Measurements from ENCODE around the gene PROCR. TPM values are rescaled to one million over a fixed set of nuclear protein-coding genes. Genes with fewer than 3 reads are reported as not detected.
"Not testable (repeated sequence)": the region's sequence is repeated elsewhere in the genome, so short reads cannot be mapped to it uniquely, and the experiment has no call there.

Gene PROCR
- total and polyA plus RNA-seq, 8 donors, result 21.7 to 63.4 (median 34.9) TPM

DNA sequence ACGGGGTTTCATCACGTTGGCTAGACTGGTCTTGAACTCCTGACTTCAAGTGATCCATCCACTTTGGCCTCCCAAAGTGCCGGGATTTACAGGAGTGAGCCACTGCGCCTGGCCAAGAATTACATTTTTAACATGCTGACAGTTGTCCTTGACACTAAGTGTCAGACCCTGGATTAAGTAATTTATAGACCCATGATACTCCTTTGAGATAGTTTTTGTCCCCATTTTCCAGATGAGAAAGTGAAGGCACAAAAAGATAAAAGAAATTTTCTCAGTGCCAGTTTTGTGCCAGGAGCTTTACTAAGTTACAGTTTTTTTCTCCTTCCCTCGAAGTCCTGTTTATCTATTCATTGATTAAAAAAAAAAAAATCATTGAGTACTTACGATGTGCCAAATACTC is 14.9 kb upstream of the PROCR start:
- Histone ChIP-seq H3K27me3 (no peaks in the 10 kb centered on the region), H3K4me3 (no peak overlapping the region), H3K27ac (no peak overlapping the region), H3K36me3 (no peaks in the 10 kb centered on the region), H3K9me3 (no peaks in the 10 kb centered on the region), H3K4me1 (no peaks in the 10 kb centered on the region)
- TF ChIP-seq, protein P1, sequence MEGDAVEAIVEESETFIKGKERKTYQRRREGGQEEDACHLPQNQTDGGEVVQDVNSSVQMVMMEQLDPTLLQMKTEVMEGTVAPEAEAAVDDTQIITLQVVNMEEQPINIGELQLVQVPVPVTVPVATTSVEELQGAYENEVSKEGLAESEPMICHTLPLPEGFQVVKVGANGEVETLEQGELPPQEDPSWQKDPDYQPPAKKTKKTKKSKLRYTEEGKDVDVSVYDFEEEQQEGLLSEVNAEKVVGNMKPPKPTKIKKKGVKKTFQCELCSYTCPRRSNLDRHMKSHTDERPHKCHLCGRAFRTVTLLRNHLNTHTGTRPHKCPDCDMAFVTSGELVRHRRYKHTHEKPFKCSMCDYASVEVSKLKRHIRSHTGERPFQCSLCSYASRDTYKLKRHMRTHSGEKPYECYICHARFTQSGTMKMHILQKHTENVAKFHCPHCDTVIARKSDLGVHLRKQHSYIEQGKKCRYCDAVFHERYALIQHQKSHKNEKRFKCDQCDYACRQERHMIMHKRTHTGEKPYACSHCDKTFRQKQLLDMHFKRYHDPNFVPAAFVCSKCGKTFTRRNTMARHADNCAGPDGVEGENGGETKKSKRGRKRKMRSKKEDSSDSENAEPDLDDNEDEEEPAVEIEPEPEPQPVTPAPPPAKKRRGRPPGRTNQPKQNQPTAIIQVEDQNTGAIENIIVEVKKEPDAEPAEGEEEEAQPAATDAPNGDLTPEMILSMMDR (IDR thresholded peaks at IDR 0.05), result no peak
- no peak for ATAC-seq
- DNase-seq, result no peak
- intact Hi-C loops (cut with DNase I), result no loop called here

DNA sequence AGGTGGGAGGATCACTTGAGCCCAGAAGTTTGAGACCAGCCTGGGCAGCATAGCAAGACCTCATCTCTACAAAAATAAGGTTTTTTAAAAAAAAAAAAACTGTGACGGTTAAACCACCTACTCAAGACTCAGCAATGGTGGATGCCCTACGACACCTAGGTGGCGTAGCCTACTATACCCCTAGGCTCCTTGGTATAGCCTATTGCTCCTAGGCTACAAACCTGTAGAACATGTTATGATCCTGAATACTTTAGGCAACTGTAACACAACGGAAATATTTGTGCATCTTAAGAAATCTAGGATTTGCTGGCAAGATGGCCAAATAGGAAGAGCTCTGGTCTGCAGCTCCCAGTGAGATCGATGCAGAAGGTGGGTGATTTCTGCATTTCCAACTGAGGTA is 11.5 kb upstream of the PROCR start:
- H3K4me1 ChIP-seq; intact Hi-C loops (cut with DNase I); ATAC-seq; DNase-seq; H3K36me3 ChIP-seq; H3K27ac ChIP-seq; H3K4me3 ChIP-seq; H3K27me3 ChIP-seq; H3K9me3 ChIP-seq: not testable (repeated sequence)

DNA sequence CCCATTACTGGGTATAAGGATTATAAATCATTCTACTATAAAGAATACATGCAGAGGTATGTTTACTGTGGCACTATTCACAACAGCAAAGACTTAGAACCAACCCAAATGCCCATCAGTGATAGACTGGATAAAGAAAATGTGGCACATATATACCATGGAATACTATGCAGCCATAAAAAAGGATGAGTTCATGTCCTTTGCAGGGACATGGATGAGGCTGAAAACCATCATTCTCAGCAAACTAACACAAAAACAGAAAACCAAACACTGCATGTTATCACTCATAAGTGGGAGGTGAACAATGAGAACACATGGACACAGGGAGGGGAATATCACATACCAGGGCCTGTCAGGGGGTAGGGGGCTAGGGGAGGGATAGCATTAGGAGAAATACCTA is 7.3 kb upstream of the PROCR start:
- H3K4me1 ChIP-seq, result peaks cover 0 to 12% of the 10 kb centered on the region in 2 donors
- DNase-seq; H3K36me3 ChIP-seq; ATAC-seq; H3K27me3 ChIP-seq; H3K4me3 ChIP-seq; intact Hi-C loops (cut with DNase I); H3K27ac ChIP-seq; H3K9me3 ChIP-seq: not testable (repeated sequence)

DNA sequence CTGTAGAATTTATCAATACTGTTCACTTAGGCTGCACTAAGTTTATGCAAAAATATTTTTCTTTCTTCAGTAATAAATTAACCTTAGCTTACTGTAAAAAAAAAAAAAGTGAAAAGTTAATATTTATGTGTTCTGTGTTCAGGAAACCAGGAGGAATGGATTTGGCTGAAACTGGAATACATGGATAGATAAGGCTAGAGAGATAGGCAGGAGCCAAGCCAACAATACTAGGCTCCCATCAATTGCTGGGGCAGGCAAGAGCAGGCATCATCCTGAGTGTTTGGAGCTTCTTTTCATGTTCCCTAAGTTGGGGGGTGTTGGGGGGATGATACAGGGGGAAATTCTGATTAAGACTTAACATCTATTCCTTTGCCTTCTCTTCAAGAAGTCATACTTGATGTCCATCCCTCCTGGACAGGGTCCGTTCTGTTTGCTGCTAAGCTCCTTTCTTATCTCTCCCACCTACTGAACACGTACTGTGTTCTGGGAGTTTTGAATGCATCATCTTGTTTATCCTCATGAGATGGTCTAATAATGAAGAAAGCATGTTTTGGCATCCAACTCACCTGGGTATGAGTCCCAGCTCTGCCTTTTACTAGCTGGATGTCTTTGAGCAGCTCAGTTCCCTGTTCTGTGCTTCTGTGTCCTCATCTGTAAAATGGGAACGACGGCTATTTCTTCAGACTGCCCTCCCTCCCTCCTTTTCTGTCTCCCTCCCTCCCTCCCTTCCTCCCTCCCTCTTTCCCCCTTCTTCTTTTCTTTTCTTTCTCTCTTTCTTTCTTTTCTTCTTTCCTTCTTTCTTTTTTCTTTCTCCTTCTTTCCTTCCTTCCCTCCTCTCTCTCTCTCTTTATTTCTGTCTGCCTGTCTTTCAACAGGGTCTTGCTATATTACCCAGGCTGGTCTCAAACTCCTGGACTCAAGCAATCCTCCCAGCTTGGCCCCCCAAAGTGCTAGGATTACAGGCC is 6.4 kb upstream of the PROCR start:
- intact Hi-C loops (cut with DNase I), result no loop called here
- H3K4me1 ChIP-seq, result peaks cover 0 to 12% of the 10 kb centered on the region in 2 donors
- TF ChIP-seq, protein P1 (IDR thresholded peaks at IDR 0.05), result no peak

DNA sequence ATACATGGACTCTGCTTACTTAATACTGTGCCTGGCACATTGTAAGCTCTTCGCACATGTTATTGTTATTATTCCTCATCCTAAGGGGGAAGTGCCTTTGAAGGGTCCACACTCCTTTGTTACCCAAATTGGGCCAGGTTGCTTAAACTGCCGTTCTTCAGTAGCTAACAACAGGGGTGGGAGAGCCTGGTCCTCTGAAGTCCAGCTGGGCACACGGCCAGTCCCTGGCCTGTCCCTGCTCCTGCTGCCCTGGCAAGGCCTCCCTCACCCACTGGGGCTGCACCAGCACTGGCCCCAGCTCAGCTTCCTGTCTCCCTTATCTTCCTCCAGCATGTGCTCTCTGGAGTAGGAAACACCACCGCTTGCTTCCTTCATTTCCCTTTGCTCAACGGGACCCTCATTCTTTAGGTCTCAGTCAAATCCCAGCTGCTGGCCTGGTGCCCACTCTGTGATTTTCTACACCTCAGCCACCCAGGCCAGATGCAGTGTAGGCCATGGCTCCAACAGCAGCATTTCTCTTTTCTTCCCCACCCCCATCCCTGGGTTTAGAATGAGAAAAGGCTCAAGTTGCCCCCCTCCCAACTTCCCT is 5.5 kb upstream of the PROCR start:
- H3K27ac ChIP-seq, result no peak overlapping the region
- intact Hi-C loops (cut with DNase I), result no loop called here
- DNase-seq (peak in 2 of 4 donors; percentile 36 to 58), ATAC-seq (peak; percentile 72)
- H3K4me3 ChIP-seq, result no peak overlapping the region
- TF ChIP-seq, protein P1 (IDR thresholded peaks at IDR 0.05), result no peak
- H3K4me1 ChIP-seq, result peaks cover 0 to 15% of the 10 kb centered on the region in 2 donors
- no peaks in the 10 kb centered on the region for H3K36me3 ChIP-seq
- no peaks in the 10 kb centered on the region for H3K9me3 ChIP-seq
- H3K27me3 ChIP-seq, result no peaks in the 10 kb centered on the region

More for the DNA sequence above, 6.4 kb upstream of the PROCR start:
- Histone ChIP-seq H3K27me3 (no peaks in the 10 kb centered on the region), H3K27ac (no peak overlapping the region), H3K9me3 (no peaks in the 10 kb centered on the region), H3K36me3 (no peaks in the 10 kb centered on the region), H3K4me3 (no peak overlapping the region)
- DNase-seq (no peak), ATAC-seq (no peak)

DNA sequence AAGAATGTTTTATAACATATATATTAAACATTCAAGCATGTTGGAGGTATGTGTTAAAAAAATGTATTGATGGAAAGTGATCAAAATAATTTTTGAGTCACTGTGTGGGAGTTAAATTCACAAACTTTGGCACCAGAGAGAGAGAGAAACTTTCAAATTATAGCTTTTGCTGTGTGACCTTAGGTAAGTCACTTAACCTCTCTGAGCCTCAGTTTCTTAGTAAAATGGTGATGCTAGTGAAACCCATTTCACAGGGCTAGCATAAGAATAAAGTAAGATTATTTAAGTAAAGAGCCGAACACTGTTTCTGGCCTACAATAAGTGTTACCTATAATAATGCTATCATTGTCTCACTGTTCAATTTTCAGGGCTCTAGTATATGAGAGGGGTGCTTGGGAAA is 4.1 kb upstream of the PROCR start:
- ATAC-seq (no peak), DNase-seq (no peak)
- Histone ChIP-seq H3K4me1 (peaks cover 0 to 29% of the 10 kb centered on the region in 2 donors), H3K4me3 (no peak overlapping the region), H3K27ac (no peak overlapping the region), H3K27me3 (no peaks in the 10 kb centered on the region), H3K9me3 (no peaks in the 10 kb centered on the region), H3K36me3 (no peaks in the 10 kb centered on the region)
- TF ChIP-seq, protein P1 (IDR thresholded peaks at IDR 0.05), result no peak
- intact Hi-C loops (cut with DNase I), result no loop called here

DNA sequence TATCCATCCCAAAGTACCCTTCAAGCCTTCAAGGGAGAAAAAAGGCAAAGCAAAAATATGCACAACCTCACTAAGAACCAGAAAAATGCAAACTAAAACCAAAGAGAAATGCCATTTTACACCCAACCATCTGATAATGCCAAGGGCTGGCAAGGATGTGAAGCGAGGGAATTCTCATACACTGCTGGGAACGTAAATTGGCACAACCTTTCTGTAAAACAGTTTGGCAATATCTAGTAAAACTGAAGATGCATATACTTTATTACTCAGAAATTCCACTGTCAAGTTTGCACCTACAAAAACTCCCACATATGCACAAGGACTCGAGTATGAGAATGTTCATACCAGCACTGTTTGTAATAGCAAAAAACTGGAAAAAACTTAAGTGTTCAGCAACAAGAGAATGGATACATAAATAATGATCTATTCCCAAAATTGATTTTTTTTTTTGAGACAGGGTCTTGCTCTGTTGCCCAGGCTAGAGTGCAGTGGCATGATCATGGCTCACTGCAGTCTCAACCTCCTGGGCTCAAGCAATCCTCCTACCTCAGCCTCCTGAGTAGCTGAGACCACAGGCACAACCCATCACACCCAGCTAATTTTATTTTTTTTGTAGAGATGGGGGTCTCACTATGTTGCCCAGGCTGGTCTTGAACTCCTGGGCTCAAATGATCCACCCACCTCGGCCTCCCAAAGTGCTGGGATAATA is 3.0 kb upstream of the PROCR start:
- H3K27ac ChIP-seq; DNase-seq; H3K4me3 ChIP-seq; ATAC-seq; H3K27me3 ChIP-seq; H3K9me3 ChIP-seq; intact Hi-C loops (cut with DNase I); H3K36me3 ChIP-seq: not testable (repeated sequence)
- peaks cover 0 to 29% of the 10 kb centered on the region in 2 donors for H3K4me1 ChIP-seq
